Thyroid gland (tissue), 4 donors: ENCODE measurements around the gene ZC3H7B. TPM values are rescaled to one million over a fixed set of nuclear protein-coding genes. Genes with fewer than 3 reads are reported as not detected.
"Not testable (repeated sequence)": the region's sequence is repeated elsewhere in the genome, so short reads cannot be mapped to it uniquely, and the experiment has no call there.

Source experiments
- DNase-seq, 2 donors: peaks; one replicate each; pipeline ENCODE4 v3.0.0-alpha.2; 2019
- H3K27ac ChIP-seq, 3 donors: fragments of 200-600 bp; sonication (generic); 1 replicate in 2 of 3; 2 replicates in 1 of 3; pipeline ENCODE4 v1.5.1; 2016 to 2019; ENCODE audit warnings: mild to moderate bottlenecking in 1 of 3, moderate library complexity in 1 of 3
- H3K27me3 ChIP-seq: fragments of 200-600 bp; sonication (generic); one replicate; pipeline ENCODE4 v1.5.1; 2019
- H3K36me3 ChIP-seq, 2 donors: fragments of 200-600 bp; sonication (generic); one replicate each; pipeline ENCODE4 v1.5.1; 2016 to 2019
- H3K4me1 ChIP-seq, 2 donors: fragments of 200-600 bp; sonication (generic); one replicate each; pipeline ENCODE4 v1.5.1; 2017 to 2019
- H3K4me3 ChIP-seq, 3 donors: fragments of 200-600 bp; sonication (generic); replicated peaks in 1 of 3; 1 replicate in 2 of 3; 2 replicates in 1 of 3; pipeline ENCODE4 v1.5.1; 2016; ENCODE audit warnings: mild to moderate bottlenecking in 1 of 3
- H3K9me3 ChIP-seq: fragments of 200-600 bp; sonication (generic); one replicate; pipeline ENCODE4 v1.5.1; 2017
- POLR2A ChIP-seq, 2 donors: fragments of 450-650 bp; IDR thresholded peaks; one replicate each; pipeline ENCODE4 v1.6.1; 2017; ENCODE audit warnings: antibody characterized with exemption in 2 of 2, mild to moderate bottlenecking in 2 of 2, moderate library complexity in 1 of 2
- WGBS, 2 donors: methylation state at CpG; one replicate each; pipeline ENCODE4 v1.1.5; 2017; 5-methylcytosine and 5-hydroxymethylcytosine counted together
- intact Hi-C: fragments of 100-400 bp; cut with DNase I; formaldehyde crosslinking; loops from one replicate; pipeline ENCODE4 v1.15.1; 2023
- total RNA-seq, 4 donors: library from RNA; depleted of rRNA; stranded (reverse); fragments of >200 nt; gene quantifications; one replicate each; pipeline ENCODE4 v1.2.3, GENCODE V29; 2016
- TF ChIP-seq, protein P1 (sequence below), 6 experiments: fragments of 200-600 bp in 3 of 6; fragments of 450-650 bp in 3 of 6; sonication (generic) in 3 of 6; IDR thresholded peaks; one replicate each; pipeline ENCODE4 v1.5.1; 2016 to 2019; ENCODE audit warnings: antibody characterized with exemption in 6 of 6, mild to moderate bottlenecking in 2 of 6, inconsistent platforms in 1 of 6, moderate library complexity in 1 of 6

The ZC3H7B gene
- total RNA-seq, 4 donors from 2014 or later: 77.7 to 100 (median 88.7) TPM

- TF ChIP-seq, protein P1, sequence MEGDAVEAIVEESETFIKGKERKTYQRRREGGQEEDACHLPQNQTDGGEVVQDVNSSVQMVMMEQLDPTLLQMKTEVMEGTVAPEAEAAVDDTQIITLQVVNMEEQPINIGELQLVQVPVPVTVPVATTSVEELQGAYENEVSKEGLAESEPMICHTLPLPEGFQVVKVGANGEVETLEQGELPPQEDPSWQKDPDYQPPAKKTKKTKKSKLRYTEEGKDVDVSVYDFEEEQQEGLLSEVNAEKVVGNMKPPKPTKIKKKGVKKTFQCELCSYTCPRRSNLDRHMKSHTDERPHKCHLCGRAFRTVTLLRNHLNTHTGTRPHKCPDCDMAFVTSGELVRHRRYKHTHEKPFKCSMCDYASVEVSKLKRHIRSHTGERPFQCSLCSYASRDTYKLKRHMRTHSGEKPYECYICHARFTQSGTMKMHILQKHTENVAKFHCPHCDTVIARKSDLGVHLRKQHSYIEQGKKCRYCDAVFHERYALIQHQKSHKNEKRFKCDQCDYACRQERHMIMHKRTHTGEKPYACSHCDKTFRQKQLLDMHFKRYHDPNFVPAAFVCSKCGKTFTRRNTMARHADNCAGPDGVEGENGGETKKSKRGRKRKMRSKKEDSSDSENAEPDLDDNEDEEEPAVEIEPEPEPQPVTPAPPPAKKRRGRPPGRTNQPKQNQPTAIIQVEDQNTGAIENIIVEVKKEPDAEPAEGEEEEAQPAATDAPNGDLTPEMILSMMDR (IDR thresholded peaks at IDR 0.05): no peak
- peak in 1 of 2 donors; percentile 24 for TF ChIP-seq POLR2A (IDR thresholded peaks at IDR 0.05)
- Histone ChIP-seq H3K36me3 (no peaks in the 10 kb centered on the region), H3K27ac (peak overlapping the region; percentile 95 to 98 (median 97)), H3K4me1 (peaks cover 10 to 28% of the 10 kb centered on the region in 2 donors), H3K27me3 (no peaks in the 10 kb centered on the region), H3K9me3 (no peaks in the 10 kb centered on the region), H3K4me3 (no peak overlapping the region)
- WGBS, 2 donors: 52 to 57% methylated on average over 8 of the region's 8 CpGs
- intact Hi-C loops: no loop called here
- DNase-seq: peak; percentile 24 to 36
These were observed 10.8 kb upstream of the ZC3H7B start for GRCh38 chr22:41290262-41291221.

- intact Hi-C loops, H3K27me3 ChIP-seq, H3K36me3 ChIP-seq, H3K4me3 ChIP-seq, H3K9me3 ChIP-seq, DNase-seq: not testable (repeated sequence)
- WGBS, 2 donors: 80% methylated on average over 1 of the region's 28 CpGs; no CpG with 5 or more reads in 1 of the 2 donors
- H3K27ac ChIP-seq: peak overlapping the region in 2 of 3 donors; percentile 56 to 65
- peaks cover 6 to 18% of the 10 kb centered on the region in 2 donors for H3K4me1 ChIP-seq
These were observed 6.5 kb upstream of the ZC3H7B start for GRCh38 chr22:41294816-41295215.

DNA sequence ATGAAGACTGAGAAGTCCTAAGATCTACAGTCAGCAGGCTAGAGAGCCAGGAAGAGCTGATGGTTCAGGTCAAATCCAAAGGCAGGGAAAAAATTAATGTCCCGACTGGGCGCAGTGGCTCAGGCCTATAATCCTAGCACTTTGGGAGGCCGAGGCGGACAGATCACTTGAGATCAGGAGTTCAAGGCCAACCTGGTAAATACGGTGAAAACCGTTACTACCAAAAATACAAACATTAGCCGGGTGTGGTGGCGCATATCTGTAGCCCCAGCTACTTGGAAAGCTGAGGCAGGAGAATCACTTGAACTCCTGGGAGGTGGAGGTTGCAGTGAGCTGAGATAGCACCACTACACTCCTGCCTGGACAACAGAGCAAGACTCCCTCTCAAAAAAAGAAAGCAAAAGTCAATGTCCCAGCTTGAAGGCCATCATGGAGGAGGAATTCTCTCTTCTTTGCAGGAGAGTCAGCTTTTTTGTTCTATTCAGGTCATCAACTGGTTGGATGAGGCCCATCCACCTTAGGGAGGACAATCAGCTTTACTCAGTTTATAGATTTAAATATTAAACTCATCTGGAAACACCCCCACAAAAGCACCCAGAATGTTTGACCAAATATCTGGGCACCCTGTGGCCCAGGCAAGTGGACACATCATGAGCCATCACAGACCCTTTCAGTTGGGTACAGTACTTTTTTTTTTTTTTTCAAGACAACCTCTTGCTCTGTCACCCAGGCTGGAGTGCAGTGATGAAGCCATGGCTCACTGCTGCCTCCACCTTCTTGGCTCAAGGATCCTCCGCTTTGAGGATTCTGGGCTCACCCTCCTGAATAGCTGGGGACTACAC lies 4.3 kb upstream of the ZC3H7B start:
- H3K4me1 ChIP-seq: peaks cover 0 to 9% of the 10 kb centered on the region in 2 donors
- H3K27me3 ChIP-seq: no peaks in the 10 kb centered on the region
- H3K4me3 ChIP-seq: no peak overlapping the region
- H3K27ac ChIP-seq: no peak overlapping the region
- no peak for TF ChIP-seq POLR2A (IDR thresholded peaks at IDR 0.05)
- TF ChIP-seq, protein P1 (IDR thresholded peaks at IDR 0.05): no peak
- intact Hi-C loops: no loop called here
- DNase-seq: no peak
- H3K36me3 ChIP-seq: no peaks in the 10 kb centered on the region
- H3K9me3 ChIP-seq: no peaks in the 10 kb centered on the region
- 95 to 97% methylated on average over 9 of the region's 9 CpGs for WGBS, 2 donors

GRCh38 chr22:41300661-41301060 lies 664 bp upstream of the ZC3H7B start:
- 47 to 50% methylated on average over 7 of the region's 7 CpGs for WGBS, 2 donors
- no peaks in the 10 kb centered on the region for H3K27me3 ChIP-seq
- H3K36me3 ChIP-seq: no peaks in the 10 kb centered on the region
- no peak for TF ChIP-seq POLR2A (IDR thresholded peaks at IDR 0.05)
- TF ChIP-seq, protein P1 (IDR thresholded peaks at IDR 0.05): no peak
- DNase-seq: no peak
- H3K27ac ChIP-seq: peak overlapping the region in 2 of 3 donors; percentile 93 to 97
- H3K9me3 ChIP-seq: no peaks in the 10 kb centered on the region
- intact Hi-C loops: no loop called here
- H3K4me3 ChIP-seq: no peak overlapping the region
- H3K4me1 ChIP-seq: peaks cover 18 to 29% of the 10 kb centered on the region in 2 donors

DNA sequence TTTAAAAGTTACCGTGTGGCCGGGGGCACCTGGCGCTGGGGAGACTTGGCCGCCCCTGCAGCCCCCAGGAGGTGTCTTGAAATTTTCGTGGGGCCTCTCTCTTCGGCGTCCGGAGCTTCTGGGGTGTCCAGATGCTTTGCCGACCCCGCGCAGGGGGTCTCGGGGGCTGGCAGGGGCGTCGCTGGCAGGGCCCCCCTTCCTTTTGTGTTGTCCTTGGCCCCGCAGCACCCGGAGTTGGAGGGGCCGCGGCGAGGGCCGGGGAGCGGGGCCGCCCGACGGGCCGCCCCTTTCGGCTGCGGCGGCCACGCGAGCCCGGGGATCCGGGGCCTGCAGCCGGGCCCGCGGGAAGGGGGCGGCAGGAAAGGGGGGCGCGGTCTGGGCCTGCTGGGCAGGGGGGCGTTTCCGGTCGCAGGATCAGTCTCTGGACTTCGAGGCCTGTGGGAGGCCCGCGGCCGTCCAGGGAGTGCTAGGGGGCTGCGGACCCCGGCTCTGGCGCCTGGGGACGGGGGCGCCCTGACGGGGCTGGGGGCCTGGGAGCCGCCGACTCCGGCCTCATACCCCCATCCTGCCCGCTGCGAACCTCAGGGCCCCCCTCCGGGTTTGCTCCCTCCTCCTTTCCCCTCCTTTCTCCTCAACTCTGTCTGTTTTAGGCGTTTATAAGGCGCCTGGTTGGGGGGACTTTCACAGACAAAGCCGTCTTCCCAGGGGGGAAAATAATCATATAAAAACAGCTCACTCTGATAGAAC lies 869 bp downstream of the ZC3H7B start:
- peak overlapping the region; percentile 90 to 97 (median 93) for H3K27ac ChIP-seq
- no peaks in the 10 kb centered on the region for H3K27me3 ChIP-seq
- 1% methylated on average over 22 to 26 of the region's 60 CpGs for WGBS, 2 donors
- peaks cover 18 to 30% of the 10 kb centered on the region in 2 donors for H3K4me1 ChIP-seq
- no peak for TF ChIP-seq POLR2A (IDR thresholded peaks at IDR 0.05)
- TF ChIP-seq, protein P1 (IDR thresholded peaks at IDR 0.05): no peak
- H3K4me3 ChIP-seq: peak overlapping the region; percentile 36 to 79 (median 63)
- intact Hi-C loops: no loop called here
- H3K36me3 ChIP-seq: no peaks in the 10 kb centered on the region
- no peaks in the 10 kb centered on the region for H3K9me3 ChIP-seq
- peak in 1 of 2 donors; percentile 14 for DNase-seq
